GM18868 (cell line): Measurements from ENCODE around the gene TMEM234.

Experiments used
- ATAC-seq: cut with Tn5 transposase; IDR thresholded peaks from one replicate; pipeline ENCODE4 v1.9.1; 2021; ENCODE audit warnings: mild to moderate bottlenecking, moderate library complexity; ENCODE audit not compliant: unreplicated experiment

Gene TMEM234

DNA sequence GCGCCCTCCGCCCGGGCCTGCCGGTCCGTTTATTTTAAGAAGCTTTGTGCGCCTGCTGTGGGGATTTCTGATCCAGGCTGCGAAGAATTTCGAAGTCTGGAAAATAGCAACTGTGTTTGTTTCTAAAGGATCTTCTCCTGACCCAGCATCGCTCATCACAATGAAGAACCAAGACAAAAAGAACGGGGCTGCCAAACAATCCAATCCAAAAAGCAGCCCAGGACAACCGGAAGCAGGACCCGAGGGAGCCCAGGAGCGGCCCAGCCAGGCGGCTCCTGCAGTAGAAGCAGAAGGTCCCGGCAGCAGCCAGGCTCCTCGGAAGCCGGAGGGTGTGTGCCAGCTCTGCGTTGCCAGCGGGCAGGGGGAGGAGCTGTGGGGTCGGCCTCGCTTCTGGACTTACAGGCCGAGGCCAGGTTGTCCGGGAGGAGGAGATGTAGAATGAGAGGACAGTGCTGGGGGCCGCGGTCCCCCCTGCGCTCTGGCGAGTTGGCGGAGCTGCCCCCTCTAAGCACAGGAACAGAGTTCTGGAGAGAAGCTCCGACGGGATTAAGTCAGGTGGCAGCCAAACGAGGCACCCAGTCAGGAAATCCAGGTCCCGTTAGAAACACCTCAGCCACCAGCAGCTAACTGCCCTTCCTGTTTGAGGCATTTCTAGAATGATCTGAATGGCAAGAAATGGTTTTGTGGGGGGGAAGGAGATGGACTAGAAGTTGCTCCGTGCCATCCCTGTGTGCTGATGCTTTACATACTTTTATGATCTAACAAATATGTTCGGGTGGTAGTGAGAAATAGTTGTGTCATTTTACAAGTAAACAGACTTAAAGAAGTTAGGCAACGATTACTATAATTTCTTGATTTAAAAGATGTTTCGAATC lies 41.7 kb downstream of the TMEM234 start:
- no peak for ATAC-seq

DNA sequence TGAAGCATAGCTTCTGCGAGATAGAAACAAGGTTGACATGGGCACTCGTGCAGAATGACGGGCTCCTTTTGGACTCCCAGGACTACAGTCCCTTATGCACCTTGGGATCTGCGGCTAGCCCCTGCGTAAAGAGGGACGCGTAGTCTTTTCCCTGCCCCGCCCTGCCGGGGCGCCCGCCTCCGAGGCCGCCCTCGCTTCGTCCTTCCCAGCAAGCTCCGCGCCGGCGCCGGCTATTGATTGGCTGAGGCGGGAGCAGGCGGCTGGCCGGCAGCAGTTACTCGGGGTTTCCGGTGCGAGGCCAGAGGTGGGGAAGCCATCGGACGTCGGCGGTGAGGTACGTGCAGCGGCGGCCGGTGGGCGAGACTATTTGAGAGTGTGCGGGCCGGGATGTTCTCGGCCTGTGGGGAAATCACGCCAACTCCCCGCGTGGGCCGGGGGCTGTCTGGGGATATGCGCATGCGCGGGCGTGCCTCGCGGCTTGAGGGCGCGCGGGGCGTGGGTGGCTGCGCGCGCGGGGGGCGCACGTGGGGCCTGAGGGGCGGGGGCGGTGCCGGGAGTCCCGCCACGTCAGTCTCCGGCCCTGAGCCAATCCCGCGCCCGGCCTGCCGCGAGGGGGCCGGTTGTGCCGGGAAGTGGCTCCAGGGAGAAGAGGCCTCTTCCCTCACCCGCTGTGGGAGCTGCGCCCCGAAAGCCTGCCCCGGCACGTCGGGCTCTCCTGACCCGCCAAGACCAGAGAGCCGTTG lies 42.5 kb downstream of the TMEM234 start, which contains the start of gene TXLNA:
Gene TXLNA, plus strand, starts transcription at position 233 of the 743 bp plus-strand sequence. CDS start 671 bp downstream, outside the sequence.
- ATAC-seq: peak; percentile 88

DNA sequence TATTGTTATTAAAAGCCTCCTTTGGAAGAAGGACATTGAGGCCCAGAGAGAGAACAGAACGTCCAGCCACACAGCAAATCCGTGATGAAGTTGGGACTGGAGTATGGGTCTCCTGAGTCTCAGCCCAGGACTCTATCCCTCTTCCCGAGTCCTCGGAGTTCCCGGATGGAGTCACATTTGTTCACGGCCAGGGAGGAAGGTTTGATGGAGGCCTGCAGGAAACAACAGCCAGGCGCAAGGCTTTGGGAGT lies 43.0 kb downstream of the TMEM234 start:
- ATAC-seq: no peak

DNA sequence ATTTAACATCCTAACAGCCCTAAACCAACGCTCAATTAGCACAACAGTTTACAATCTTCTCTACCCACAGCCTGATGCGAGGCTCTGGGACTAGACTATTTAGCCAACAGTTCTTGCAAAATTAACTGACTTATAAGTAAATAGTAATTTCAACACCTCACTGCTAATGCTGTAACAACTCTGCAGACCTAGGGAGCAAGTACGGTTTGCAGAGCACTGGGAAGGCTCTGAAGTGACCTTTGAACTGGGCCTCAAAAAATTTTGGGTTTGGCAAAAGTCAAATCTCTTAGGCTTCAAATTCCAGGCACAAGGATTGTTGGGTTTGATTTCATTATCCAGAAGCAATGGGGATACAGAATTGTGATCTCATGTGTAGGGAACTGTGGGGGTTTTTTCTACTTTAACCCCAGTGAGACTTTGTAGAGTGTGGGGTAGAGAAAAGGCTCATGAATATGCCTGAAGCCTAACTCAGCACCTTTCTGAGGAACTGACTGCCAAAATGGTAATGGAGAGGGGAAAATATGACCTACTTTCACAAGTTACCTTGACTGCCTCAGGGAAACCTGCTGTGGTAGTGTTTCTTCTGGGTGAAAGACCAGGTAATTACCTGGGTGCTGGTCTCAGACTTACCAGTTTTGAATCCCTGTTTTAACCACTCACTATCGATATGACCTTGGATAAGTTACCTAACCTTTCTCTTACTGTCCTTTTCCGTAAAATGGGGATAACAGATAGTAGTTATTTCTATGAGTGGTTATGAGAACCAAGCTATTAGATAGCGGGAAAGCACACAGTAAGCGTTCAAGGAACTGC lies 43.6 kb downstream of the TMEM234 start:
- no peak for ATAC-seq

DNA sequence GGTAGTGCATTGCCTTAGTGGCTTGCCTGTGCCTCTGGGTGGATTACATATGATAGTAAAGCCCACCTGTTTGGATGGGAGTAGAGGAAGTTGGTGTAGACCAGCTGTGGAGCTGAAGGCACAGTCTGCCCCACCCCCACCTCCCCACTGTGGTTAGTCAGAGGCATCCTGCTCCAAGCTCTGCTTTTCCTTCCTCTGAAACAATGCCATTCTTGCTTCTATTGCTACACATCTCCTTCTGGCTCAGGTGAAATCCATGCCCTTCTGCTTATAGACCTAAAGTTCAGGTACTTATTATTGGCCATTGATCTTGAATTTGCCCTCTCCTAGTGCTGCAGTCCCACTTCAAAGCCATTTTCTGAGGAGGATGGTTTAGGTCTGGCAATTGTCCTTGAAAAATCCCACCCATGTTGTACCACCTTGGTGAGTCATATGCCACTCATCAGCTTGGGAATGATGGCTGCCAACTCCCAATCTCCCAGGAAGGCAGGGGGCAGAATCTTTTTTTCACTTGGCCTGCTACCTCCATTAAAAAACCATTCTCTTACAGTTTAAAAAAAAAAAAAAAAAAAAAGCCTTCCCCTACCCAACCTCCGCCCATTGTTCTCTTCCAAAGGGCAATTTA lies 49.4 kb downstream of the TMEM234 start:
- ATAC-seq: no peak

DNA sequence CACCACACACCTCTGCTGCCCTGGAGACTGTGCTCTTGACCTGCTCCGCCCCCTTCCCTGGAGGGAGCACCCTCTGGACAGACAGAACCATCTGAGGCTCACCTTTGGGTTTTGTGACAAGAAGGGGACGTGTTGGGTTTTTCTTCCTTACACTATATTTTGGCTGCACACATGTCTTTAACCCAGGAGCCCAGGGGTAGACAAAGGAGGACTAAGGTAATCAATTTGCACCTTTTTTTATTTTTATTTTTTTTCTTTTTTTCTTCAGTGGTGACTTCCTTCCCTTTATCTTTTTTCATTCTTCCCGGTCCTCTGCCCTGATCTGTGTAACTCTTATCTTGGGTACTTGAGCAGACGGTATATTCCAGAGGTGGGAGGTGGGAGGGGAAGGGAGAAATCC lies 51.2 kb downstream of the TMEM234 start:
- no peak for ATAC-seq
